MCF 10A (cell line): Measurements from ENCODE around the gene ISG20L2. TPM values are rescaled to one million over a fixed set of nuclear protein-coding genes. Genes with fewer than 3 reads are reported as not detected.

Experiments
- BruUV-seq: library from RNA; stranded (reverse); fragments of 400-500 nt; replicated peaks from 2 replicates; lab custom pipeline; 2021; lab: Mats Ljungman, UMichigan
- CTCF ChIA-PET: fragments of 300-600 bp; sonication (Branson Sonifier 250); formaldehyde crosslinking; extraction: SDS; loops from one replicate; lab custom pipeline; 2021; ENCODE audit warnings: antibody characterized with exemption, inconsistent platforms; lab: Yijun Ruan, JAX
- POLR2A ChIA-PET: fragments of 300-600, 350-650 bp; sonication (Branson Sonifier 250); formaldehyde crosslinking; extraction: SDS; loops from one replicate; lab custom pipeline; 2020; ENCODE audit warnings: antibody characterized with exemption, inconsistent platforms; lab: Yijun Ruan, JAX
- DNase-seq: peaks from one replicate; pipeline ENCODE4 v3.0.0-alpha.2; 2018; ENCODE audit not compliant: unreplicated experiment
- H3K27ac Mint-ChIP-seq: one replicate; pipeline ENCODE4 v1.8.0; 2022; ENCODE audit warnings: mild to moderate bottlenecking, low read depth, mixed read lengths; ENCODE audit not compliant: unreplicated experiment
- H3K27me3 Mint-ChIP-seq: one replicate; pipeline ENCODE4 v1.8.0; 2022; ENCODE audit warnings: mixed read lengths; ENCODE audit not compliant: insufficient read depth, unreplicated experiment
- H3K36me3 Mint-ChIP-seq: one replicate; pipeline ENCODE4 v1.8.0; 2022; ENCODE audit warnings: mild to moderate bottlenecking, moderate library complexity, mixed read lengths; ENCODE audit not compliant: insufficient read depth, unreplicated experiment
- H3K4me1 Mint-ChIP-seq: one replicate; pipeline ENCODE4 v1.8.0; 2022; ENCODE audit warnings: mixed read lengths; ENCODE audit not compliant: insufficient read depth, unreplicated experiment
- H3K4me3 Mint-ChIP-seq: one replicate; pipeline ENCODE4 v1.8.0; 2022; ENCODE audit warnings: mild to moderate bottlenecking, moderate library complexity, mixed read lengths; ENCODE audit not compliant: unreplicated experiment
- H3K9me3 Mint-ChIP-seq: one replicate; pipeline ENCODE4 v1.8.0; 2022; ENCODE audit warnings: mixed read lengths; ENCODE audit not compliant: unreplicated experiment
- intact Hi-C: fragments of 100-400 bp; cut with micrococcal nuclease; formaldehyde crosslinking; loops from 2 replicates; pipeline ENCODE4 v1.14.1; 2022
- total RNA-seq: library from RNA; stranded (reverse); gene quantifications from 2 replicates; pipeline ENCODE4 v1.2.3, GENCODE V29; 2022
- TF ChIP-seq, protein P1 (sequence below): fragments of 200-600 bp; IDR thresholded peaks from one replicate; pipeline ENCODE4 v1.8.0; 2022; ENCODE audit warnings: antibody characterized with exemption, mild to moderate bottlenecking; ENCODE audit not compliant: unreplicated experiment

Gene ISG20L2
- total RNA-seq, 1 experiment from 2014 or later: 57.5 TPM

DNA sequence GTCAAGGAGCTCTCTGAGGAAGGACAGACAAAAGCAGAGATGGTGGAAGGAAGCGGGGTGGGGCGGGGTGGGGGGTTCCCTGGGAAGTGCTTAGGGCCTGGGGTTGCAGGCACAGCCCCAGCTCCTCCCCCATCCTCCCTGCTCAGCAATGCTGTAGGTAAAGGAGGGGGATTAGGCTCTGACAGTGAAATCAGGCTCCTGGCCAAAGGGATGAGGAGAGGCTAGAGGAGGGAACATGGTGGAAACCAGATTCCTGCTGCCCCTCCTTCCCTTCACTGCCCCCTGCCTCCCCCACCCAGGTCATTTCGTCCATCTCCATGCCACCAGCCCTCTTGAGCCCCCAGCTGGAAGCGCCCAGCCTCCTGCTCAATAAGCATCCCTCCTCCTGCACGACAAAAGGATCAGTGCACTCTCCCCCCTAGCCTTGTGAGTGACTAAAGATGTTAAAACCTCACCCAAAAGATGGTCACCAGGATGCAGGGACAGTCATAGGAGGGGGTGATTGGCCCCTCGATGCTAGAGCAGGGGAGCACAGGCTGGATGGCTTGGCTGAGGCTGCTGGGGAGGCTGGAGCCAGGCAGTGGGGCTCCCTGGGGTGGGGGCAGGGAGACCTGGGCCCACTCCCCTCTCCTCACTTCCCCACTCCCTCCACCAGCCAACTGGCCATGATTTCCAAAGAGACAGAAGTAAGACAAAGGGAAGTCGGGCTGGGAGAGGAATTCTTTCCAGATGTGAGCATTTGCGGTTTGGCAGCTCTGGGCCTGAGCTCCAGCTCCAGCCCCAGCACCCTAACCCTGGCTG lies 20.9 kb downstream of the ISG20L2 start:
- TF ChIP-seq, protein P1, sequence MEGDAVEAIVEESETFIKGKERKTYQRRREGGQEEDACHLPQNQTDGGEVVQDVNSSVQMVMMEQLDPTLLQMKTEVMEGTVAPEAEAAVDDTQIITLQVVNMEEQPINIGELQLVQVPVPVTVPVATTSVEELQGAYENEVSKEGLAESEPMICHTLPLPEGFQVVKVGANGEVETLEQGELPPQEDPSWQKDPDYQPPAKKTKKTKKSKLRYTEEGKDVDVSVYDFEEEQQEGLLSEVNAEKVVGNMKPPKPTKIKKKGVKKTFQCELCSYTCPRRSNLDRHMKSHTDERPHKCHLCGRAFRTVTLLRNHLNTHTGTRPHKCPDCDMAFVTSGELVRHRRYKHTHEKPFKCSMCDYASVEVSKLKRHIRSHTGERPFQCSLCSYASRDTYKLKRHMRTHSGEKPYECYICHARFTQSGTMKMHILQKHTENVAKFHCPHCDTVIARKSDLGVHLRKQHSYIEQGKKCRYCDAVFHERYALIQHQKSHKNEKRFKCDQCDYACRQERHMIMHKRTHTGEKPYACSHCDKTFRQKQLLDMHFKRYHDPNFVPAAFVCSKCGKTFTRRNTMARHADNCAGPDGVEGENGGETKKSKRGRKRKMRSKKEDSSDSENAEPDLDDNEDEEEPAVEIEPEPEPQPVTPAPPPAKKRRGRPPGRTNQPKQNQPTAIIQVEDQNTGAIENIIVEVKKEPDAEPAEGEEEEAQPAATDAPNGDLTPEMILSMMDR: no peak
- Mint-ChIP-seq H3K9me3 (no peaks in the 10 kb centered on the region), H3K4me3 (no peak overlapping the region), H3K4me1 (peaks cover 41% of the 10 kb centered on the region), H3K27ac (no peak overlapping the region), H3K36me3 (no peaks in the 10 kb centered on the region), H3K27me3 (no peaks in the 10 kb centered on the region)
- DNase-seq: no peak
- no TSS peak for BruUV-seq
- intact Hi-C loops: no loop called here
- CTCF ChIA-PET: interaction anchor here (0.6 to 47.2 kb wide), 11 partner anchors 5 to 187 kb away, joined by 3 to 2415 read pairs (median 5); partner anchors contain the start of genes CRABP2, GPATCH4, ISG20L2 and METTL25B
- POLR2A ChIA-PET: interaction anchor here (0.6 to 9.9 kb wide), 3 partner anchors 12 to 451 kb away, joined by 3 to 63 read pairs (median 4); no protein-coding TSS in a partner anchor

DNA sequence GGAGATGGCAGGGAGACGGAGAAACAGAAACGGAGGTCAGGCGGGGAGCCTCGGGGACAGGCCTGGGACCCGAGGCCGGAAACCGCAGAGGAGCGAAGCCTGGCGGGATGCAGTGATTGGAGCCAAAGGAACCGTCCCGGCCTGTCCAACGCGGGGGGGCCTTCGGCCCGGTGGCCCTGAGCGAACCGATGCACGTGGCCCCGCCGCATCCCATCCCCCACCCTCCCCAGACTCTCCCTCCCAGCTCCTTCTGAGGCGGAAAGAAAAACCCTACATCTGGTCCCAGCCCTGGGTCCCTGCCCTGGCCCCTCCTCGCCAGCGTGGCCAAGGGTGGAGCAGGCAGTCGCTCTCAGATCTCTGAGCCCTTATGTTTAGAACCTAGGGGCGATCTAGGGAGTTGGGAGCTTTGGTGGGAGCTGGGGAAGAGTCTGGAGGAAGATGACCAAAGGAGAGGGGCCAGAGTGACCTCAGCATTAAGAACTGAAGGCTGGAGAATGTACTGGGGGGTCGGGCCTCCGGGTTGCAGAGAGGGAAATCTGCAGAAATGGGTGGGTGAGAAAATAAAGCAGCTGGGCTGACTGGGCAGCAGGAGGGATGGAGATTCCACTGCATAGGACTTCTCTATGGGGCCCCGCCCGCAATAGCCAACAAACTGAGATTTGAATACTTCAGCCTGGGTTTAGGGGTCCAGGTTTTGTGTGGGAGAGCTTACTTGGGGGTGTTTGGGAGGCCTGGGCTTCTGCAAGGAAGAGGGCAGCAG lies 21.7 kb downstream of the ISG20L2 start:
- H3K9me3 Mint-ChIP-seq: no peaks in the 10 kb centered on the region
- CTCF ChIA-PET: interaction anchor here (0.6 to 47.2 kb wide), 16 partner anchors 6 to 476 kb away, joined by 3 to 2415 read pairs (median 4); partner anchors contain the start of genes CRABP2, ISG20L2, LRRC71 and METTL25B
- H3K4me1 Mint-ChIP-seq: peaks cover 33% of the 10 kb centered on the region
- TF ChIP-seq, protein P1: no peak
- DNase-seq: no peak
- H3K4me3 Mint-ChIP-seq: no peak overlapping the region
- POLR2A ChIA-PET: interaction anchor here (0.6 to 9.9 kb wide), 5 partner anchors 13 to 452 kb away, joined by 3 to 63 read pairs (median 4); no protein-coding TSS in a partner anchor
- H3K36me3 Mint-ChIP-seq: no peaks in the 10 kb centered on the region
- no peak overlapping the region for H3K27ac Mint-ChIP-seq
- intact Hi-C loops: loop anchor here (1.0 kb wide), 1 partner anchor 47 kb away; no protein-coding TSS in a partner anchor
- H3K27me3 Mint-ChIP-seq: no peaks in the 10 kb centered on the region
- no TSS peak for BruUV-seq

DNA sequence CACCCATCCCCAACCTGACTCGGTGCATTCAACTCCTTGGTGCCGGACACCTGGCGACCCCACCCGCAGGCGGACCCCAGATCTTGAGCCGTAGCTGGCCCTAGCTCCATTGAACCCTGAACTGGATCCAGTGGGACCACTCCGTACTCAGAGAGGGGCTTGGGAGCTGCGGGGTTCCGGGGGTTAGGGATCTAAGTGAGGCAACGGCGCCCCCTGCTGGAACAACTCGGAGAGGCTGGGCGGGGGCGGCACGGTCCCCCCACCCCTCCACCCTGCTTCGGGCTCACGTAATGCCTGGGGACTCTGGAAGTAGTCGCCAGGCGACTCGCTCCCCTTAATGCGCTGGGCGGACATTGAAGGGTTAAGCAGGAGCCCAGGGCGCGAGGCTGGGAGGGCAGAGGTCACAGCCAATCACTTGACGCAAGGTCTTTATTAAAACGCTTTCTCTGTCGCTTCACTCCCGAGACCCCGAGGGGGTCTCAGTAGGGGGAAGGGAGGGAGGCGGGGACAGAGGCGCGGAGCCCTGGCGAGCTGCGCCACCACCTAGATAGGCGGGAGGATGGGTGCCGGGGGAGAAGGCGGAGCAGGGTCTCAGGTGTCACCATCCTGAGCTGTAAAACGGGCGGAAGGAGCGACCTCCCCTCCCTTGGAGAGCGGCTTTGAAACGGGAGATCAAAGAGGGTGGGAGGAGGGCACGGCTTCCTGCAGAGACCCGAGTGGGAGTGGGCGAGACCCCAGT lies 22.5 kb downstream of the ISG20L2 start:
- Mint-ChIP-seq H3K9me3 (no peaks in the 10 kb centered on the region), H3K27ac (no peak overlapping the region), H3K4me1 (peaks cover 38% of the 10 kb centered on the region), H3K27me3 (no peaks in the 10 kb centered on the region), H3K36me3 (no peaks in the 10 kb centered on the region), H3K4me3 (peak overlapping the region; percentile 30)
- TF ChIP-seq, protein P1: peak; percentile 99
- intact Hi-C loops: loop anchor here (1.0 kb wide), 2 partner anchors 17 to 46 kb away; no protein-coding TSS in a partner anchor
- peak; percentile 57 for DNase-seq
- POLR2A ChIA-PET: interaction anchor here (0.7 to 9.9 kb wide), 4 partner anchors 17 to 207 kb away, joined by 3 to 63 read pairs (median 4); no protein-coding TSS in a partner anchor
- CTCF ChIA-PET: interaction anchor here (0.6 to 47.2 kb wide), 21 partner anchors 7 to 1455 kb away, joined by 3 to 2415 read pairs (median 3); partner anchors contain the start of genes CRABP2, ISG20L2, LRRC71 and METTL25B
- no TSS peak for BruUV-seq
